Neural crest cell (in vitro differentiated cells): Measurements from ENCODE around the gene ENO2. TPM values are rescaled to one million over a fixed set of nuclear protein-coding genes. Genes with fewer than 3 reads are reported as not detected.
"Not testable (repeated sequence)": the region's sequence is repeated elsewhere in the genome, so short reads cannot be mapped to it uniquely, and the experiment has no call there.

Experiments
- DNase-seq: peaks from one replicate; pipeline ENCODE4 v3.0.0; 2021; ENCODE audit warnings: low read depth, mixed read lengths, low spot score
- H3K27ac Mint-ChIP-seq: one replicate; pipeline ENCODE4 v1.8.0; 2021; ENCODE audit warnings: mild to moderate bottlenecking, mixed read lengths; ENCODE audit not compliant: unreplicated experiment
- H3K27me3 Mint-ChIP-seq: 2 replicates; pipeline ENCODE4 v1.8.0; 2021; ENCODE audit warnings: low read depth, mild to moderate bottlenecking, mixed read lengths
- H3K36me3 Mint-ChIP-seq: 2 replicates; pipeline ENCODE4 v1.8.0; 2021; ENCODE audit warnings: low read depth, mild to moderate bottlenecking, mixed read lengths
- H3K4me1 Mint-ChIP-seq: 2 replicates; pipeline ENCODE4 v1.8.0; 2021; ENCODE audit warnings: mixed read lengths
- H3K4me3 Mint-ChIP-seq: one replicate; pipeline ENCODE4 v1.8.0; 2021; ENCODE audit warnings: mild to moderate bottlenecking, mixed read lengths
- H3K9me3 Mint-ChIP-seq: 2 replicates; pipeline ENCODE4 v1.8.0; 2021; ENCODE audit warnings: mixed read lengths
- CTCF ChIP-seq: fragments of 200-600 bp; sonication (generic); conservative IDR thresholded peaks from 2 replicates; pipeline ENCODE4 v1.5.0; 2021; ENCODE audit warnings: antibody characterized with exemption, mild to moderate bottlenecking
- total RNA-seq: library from RNA; stranded (reverse); gene quantifications from 2 replicates; pipeline ENCODE4 v1.2.1, GENCODE V29; 2021

ENO2 gene
- total RNA-seq, 1 donor from 2014 or later, result 68.4 TPM

GRCh38 chr12:6887460-6887859, 26.9 kb upstream of the ENO2 start:
- no peak overlapping the region for H3K4me3 Mint-ChIP-seq
- H3K4me1 Mint-ChIP-seq, result peaks cover 29% of the 10 kb centered on the region
- H3K27me3 Mint-ChIP-seq, result no peaks in the 10 kb centered on the region
- no peak for TF ChIP-seq CTCF
- no peak for DNase-seq
- H3K9me3 Mint-ChIP-seq, result no peaks in the 10 kb centered on the region
- H3K36me3 Mint-ChIP-seq, result peaks cover 5% of the 10 kb centered on the region
- no peak overlapping the region for H3K27ac Mint-ChIP-seq

DNA sequence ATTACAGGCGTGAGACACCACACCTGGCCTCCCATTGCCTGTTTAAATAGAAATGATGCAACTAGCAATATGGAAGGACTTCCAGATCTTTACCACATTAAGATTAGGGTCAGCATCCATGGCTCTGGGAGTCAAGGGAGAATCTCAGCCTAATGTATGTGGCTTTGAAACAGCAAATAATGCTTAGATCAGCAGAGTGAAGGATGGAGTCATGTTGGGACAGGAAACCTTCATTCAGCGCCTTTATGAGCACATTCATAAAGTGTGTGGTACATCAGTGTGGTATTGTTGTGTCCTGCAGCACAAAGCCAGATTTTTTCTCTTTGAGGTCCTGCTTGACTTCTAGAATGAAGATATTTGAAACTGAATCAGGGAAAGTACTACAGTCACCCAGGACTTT, 26.0 kb upstream of the ENO2 start:
- DNase-seq, result no peak
- Mint-ChIP-seq H3K27me3 (no peaks in the 10 kb centered on the region), H3K4me3 (peak overlapping the region; percentile 16), H3K9me3 (no peaks in the 10 kb centered on the region), H3K36me3 (peaks cover 5% of the 10 kb centered on the region), H3K4me1 (peaks cover 32% of the 10 kb centered on the region), H3K27ac (no peak overlapping the region)
- no peak for TF ChIP-seq CTCF

DNA sequence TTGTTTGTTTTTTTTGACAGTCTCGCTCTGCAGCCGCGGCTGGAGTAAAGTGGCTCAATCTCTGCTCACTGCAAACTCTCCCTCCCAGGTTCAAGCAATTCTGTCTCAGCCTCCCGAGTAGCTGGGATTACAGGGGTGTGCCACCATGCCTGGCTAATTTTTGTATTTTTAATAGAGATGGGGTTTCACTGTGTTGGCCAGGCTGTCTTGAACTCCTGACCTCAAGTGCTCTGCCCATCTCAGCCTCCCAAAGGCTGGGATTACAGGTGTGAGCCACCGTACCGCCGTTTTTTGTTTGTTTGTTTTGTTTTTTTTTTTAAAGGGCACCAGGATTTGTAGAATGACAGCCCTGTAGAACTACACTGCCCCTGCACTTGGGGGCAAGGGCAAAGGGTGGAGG, 25.6 kb upstream of the ENO2 start:
- not testable (repeated sequence) for H3K4me3 Mint-ChIP-seq, H3K9me3 Mint-ChIP-seq, H3K27ac Mint-ChIP-seq, DNase-seq, H3K36me3 Mint-ChIP-seq, H3K27me3 Mint-ChIP-seq
- peaks cover 32% of the 10 kb centered on the region for H3K4me1 Mint-ChIP-seq

DNA sequence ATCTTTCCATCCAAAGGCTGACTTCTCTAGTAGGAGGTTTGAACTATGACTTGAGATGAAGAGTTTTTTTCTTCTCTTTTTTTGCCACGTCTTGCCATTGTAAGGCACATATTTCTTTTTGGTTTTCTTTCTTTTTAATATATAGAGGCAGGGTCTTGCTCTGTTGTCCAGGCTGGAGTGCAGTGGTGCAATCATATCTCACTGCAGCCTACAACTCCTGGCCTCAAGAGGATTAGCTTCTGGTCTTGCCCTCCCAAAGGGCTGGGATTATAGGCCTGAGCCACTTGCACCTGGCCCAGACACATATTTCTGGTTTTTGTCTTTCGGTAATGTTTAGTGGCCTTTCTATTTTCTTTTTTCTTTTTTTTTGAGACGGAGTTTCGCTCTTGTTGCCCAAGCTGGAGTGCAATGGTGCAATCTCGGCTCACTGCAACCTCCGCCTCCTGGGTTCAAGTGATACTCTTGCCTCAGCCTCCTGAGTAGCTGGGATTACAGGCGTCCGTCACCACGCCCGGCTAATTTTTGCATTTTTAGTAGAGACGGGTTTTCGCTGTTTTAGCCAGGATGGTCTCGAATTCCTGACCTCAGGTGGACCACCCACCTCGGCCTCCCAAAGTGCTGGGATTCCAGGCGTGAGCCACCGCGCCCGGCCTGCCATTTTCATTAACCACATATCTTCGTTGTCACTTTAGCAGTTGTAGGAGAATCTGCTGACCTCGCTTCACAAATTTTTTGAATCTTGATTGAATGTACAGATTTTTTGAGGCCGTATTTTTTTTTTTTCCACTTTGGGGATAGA, 24.4 kb upstream of the ENO2 start:
- peak overlapping the region; percentile 84 for H3K4me3 Mint-ChIP-seq
- H3K27me3 Mint-ChIP-seq, DNase-seq, H3K36me3 Mint-ChIP-seq, H3K9me3 Mint-ChIP-seq: not testable (repeated sequence)
- H3K4me1 Mint-ChIP-seq, result peaks cover 32% of the 10 kb centered on the region
- peak overlapping the region; percentile 99 for H3K27ac Mint-ChIP-seq

GRCh38 chr12:6890789-6891645, 23.4 kb upstream of the ENO2 start:
- Mint-ChIP-seq H3K27me3 (no peaks in the 10 kb centered on the region), H3K36me3 (peaks cover 5% of the 10 kb centered on the region), H3K4me1 (peaks cover 27% of the 10 kb centered on the region), H3K4me3 (peak overlapping the region; percentile 84), H3K9me3 (peaks cover 1% of the 10 kb centered on the region), H3K27ac (peak overlapping the region; percentile 99)
- TF ChIP-seq CTCF, result peak; percentile 99
- peak; percentile 99 for DNase-seq

DNA sequence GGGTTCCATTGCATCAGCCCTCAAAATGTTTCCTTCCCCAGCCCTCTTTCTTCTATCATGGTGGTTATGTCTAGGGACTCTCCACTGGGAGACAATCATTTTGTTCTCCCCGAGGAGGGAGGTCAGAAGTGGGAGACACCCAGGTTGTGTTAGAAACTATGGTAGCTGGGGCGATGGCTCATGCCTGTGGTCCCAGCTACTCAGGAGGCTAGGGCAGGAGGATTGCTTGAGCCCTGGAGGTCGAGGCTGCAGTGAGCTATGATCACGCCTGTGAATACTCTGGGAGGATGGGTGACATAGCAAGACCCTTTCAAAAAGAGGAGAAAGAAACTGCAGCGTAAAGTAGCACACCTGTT, 22.8 kb upstream of the ENO2 start:
- Mint-ChIP-seq H3K4me3 (peak overlapping the region; percentile 80), H3K4me1 (peaks cover 23% of the 10 kb centered on the region), H3K27me3 (no peaks in the 10 kb centered on the region), H3K27ac (peak overlapping the region; percentile 71), H3K36me3 (peaks cover 5% of the 10 kb centered on the region), H3K9me3 (peaks cover 4% of the 10 kb centered on the region)
- no peak for TF ChIP-seq CTCF
- DNase-seq, result no peak

- not testable (repeated sequence) for H3K9me3 Mint-ChIP-seq, H3K36me3 Mint-ChIP-seq, H3K27me3 Mint-ChIP-seq, H3K27ac Mint-ChIP-seq, DNase-seq
- Mint-ChIP-seq H3K4me3 (peak overlapping the region; percentile 72), H3K4me1 (peaks cover 23% of the 10 kb centered on the region)
Observed at GRCh38 chr12:6892683-6893082, 21.7 kb upstream of the ENO2 start.
